HEK293 (cell line): ENCODE measurements around the gene HOXA4.
A peak's percentile ranks its signal among the peaks of the same experiment; 100 is the strongest.

Experiments
- CTCF ChIA-PET: fragments of 350-600 bp; formaldehyde crosslinking; extraction: SDS; loops from one replicate; lab custom pipeline; 2021; ENCODE audit warnings: antibody characterized with exemption; lab: Yijun Ruan, JAX
- POLR2A ChIA-PET: fragments of 300-600 bp; formaldehyde crosslinking; extraction: SDS; loops from one replicate; lab custom pipeline; 2020; ENCODE audit warnings: antibody characterized with exemption, inconsistent platforms; lab: Yijun Ruan, JAX
- H3K27ac ChIP-seq: fragments of 200-500 bp; sonication (Bioruptor generic); 2 replicates; pipeline ENCODE4 v1.5.1; 2014; ENCODE audit warnings: low read depth, low read length, control low read depth, inconsistent platforms; ENCODE audit errors: extremely low read depth
- H3K36me3 ChIP-seq, 2 experiments: fragments of 200-500 bp in 1 of 2; sonication (Bioruptor generic) in 1 of 2; 1 replicate in 1 of 2; 2 replicates in 1 of 2; pipeline ENCODE4 v1.5.1; 2014 to 2017; ENCODE audit warnings: inconsistent platforms in 2 of 2, low read length in 2 of 2; ENCODE audit not compliant: control insufficient read depth in 2 of 2, insufficient read depth in 1 of 2
- H3K4me1 ChIP-seq: fragments of 200-500 bp; sonication (Bioruptor generic); 2 replicates; pipeline ENCODE4 v1.5.1; 2014; ENCODE audit warnings: mild to moderate bottlenecking, low read length, inconsistent platforms; ENCODE audit not compliant: control insufficient read depth, insufficient read depth
- H3K4me3 ChIP-seq: 2 replicates; pipeline ENCODE4 v1.5.1; 2011; ENCODE audit warnings: low read depth, mild to moderate bottlenecking, control low read depth, low read length, moderate library complexity
- H3K9me3 ChIP-seq: fragments of 200-500 bp; sonication (Bioruptor generic); 2 replicates; pipeline ENCODE4 v1.5.1; 2014; ENCODE audit warnings: low read depth, low read length, inconsistent platforms; ENCODE audit not compliant: control insufficient read depth, insufficient read depth
- BCL11A ChIP-seq: fragments of 450-650 bp; formaldehyde crosslinking; IDR thresholded peaks from 2 replicates; pipeline ENCODE4 v1.5.1; 2016; ENCODE audit warnings: low read depth, missing biosample characterization, missing genetic modification characterization
- FEZF1 ChIP-seq: fragments of 450-650 bp; formaldehyde crosslinking; IDR thresholded peaks from 2 replicates; pipeline ENCODE4 v1.5.1; 2016; ENCODE audit warnings: missing biosample characterization, missing genetic modification characterization
- GLIS1 ChIP-seq: fragments of 450-650 bp; formaldehyde crosslinking; IDR thresholded peaks from 2 replicates; pipeline ENCODE4 v1.5.1; 2016; ENCODE audit warnings: missing biosample characterization, missing genetic modification characterization
- PRDM1 ChIP-seq: fragments of 450-650 bp; formaldehyde crosslinking; IDR thresholded peaks from 2 replicates; pipeline ENCODE4; 2016; ENCODE audit warnings: missing biosample characterization, missing genetic modification characterization
- ZNF133 ChIP-seq: fragments of 450-650 bp; formaldehyde crosslinking; IDR thresholded peaks from 2 replicates; pipeline ENCODE4 v1.5.1; 2016; ENCODE audit warnings: missing biosample characterization, missing genetic modification characterization
- ZNF140 ChIP-seq: fragments of 450-650 bp; formaldehyde crosslinking; IDR thresholded peaks from 2 replicates; pipeline ENCODE4 v1.5.1; 2016; ENCODE audit warnings: missing biosample characterization, missing genetic modification characterization
- ZNF239 ChIP-seq: fragments of 450-650 bp; formaldehyde crosslinking; IDR thresholded peaks from 2 replicates; pipeline ENCODE4 v1.5.1; 2016; ENCODE audit warnings: missing biosample characterization, missing genetic modification characterization
- ZNF335 ChIP-seq: fragments of 450-650 bp; formaldehyde crosslinking; conservative IDR thresholded peaks from 2 replicates; pipeline ENCODE4 v1.5.1; 2016; ENCODE audit warnings: missing biosample characterization, missing genetic modification characterization
- ZNF366 ChIP-seq: fragments of 450-650 bp; formaldehyde crosslinking; conservative IDR thresholded peaks from 2 replicates; pipeline ENCODE4 v1.5.1; 2016; ENCODE audit warnings: missing biosample characterization, missing genetic modification characterization
- ZNF391 ChIP-seq: fragments of 450-650 bp; formaldehyde crosslinking; IDR thresholded peaks from 2 replicates; pipeline ENCODE4 v1.5.1; 2016; ENCODE audit warnings: low read depth, missing biosample characterization, missing genetic modification characterization, borderline replicate concordance
- ZNF513 ChIP-seq: fragments of 450-650 bp; IDR thresholded peaks from 2 replicates; pipeline ENCODE4 v1.5.1; 2018; ENCODE audit warnings: missing biosample characterization, missing genetic modification characterization
- ZNF518A ChIP-seq: fragments of 450-650 bp; formaldehyde crosslinking; conservative IDR thresholded peaks from 2 replicates; pipeline ENCODE4 v1.5.1; 2016; ENCODE audit warnings: low read depth, missing biosample characterization, missing genetic modification characterization
- ZNF596 ChIP-seq: fragments of 450-650 bp; IDR thresholded peaks from 2 replicates; pipeline ENCODE4 v1.5.0; 2018; ENCODE audit warnings: missing biosample characterization, mild to moderate bottlenecking, missing genetic modification characterization, moderate library complexity
- ZNF670 ChIP-seq: fragments of 450-650 bp; formaldehyde crosslinking; IDR thresholded peaks from 2 replicates; pipeline ENCODE4 v1.5.1; 2016; ENCODE audit warnings: missing biosample characterization, missing genetic modification characterization, low read depth
- ZNF776 ChIP-seq: fragments of 450-650 bp; formaldehyde crosslinking; IDR thresholded peaks from 2 replicates; pipeline ENCODE4 v1.5.0; 2017; ENCODE audit warnings: missing biosample characterization, missing genetic modification characterization, borderline replicate concordance

The HOXA4 gene

GRCh38 chr7:27168265-27168947, 37.8 kb upstream of the HOXA4 start (continued):
- TF ChIP-seq ZNF335 = 0 out of 2 replicates have a peak, but pooled peaks have one; percentile 32
- TF ChIP-seq ZNF518A (tag by site-specific recombination) = no peak

- H3K36me3 ChIP-seq = peaks cover 20 to 46% of the 10 kb centered on the region in 2 experiments
- no peaks in the 10 kb centered on the region for H3K9me3 ChIP-seq
- TF ChIP-seq ZNF391 (tag by site-specific recombination) (no peak), ZNF670 (tag by site-specific recombination) (no peak), ZNF518A (tag by site-specific recombination) (no peak), PRDM1 (tag by site-specific recombination) (peak; percentile 81)
- H3K4me3 ChIP-seq = peak overlapping the region; percentile 76
- ChIA-PET CTCF (interaction anchor here (0.6 to 1.6 kb wide), 6 partner anchors 15 to 1312 kb away, joined by 3 to 5 read pairs (median 4); no protein-coding TSS in a partner anchor), POLR2A (interaction anchor here (1.4 to 11.2 kb wide), 8 partner anchors 11 to 1312 kb away, joined by 4 to 237 read pairs (median 18); partner anchors contain the start of genes CBX3, HOXA11, HOXA5 and HOXA7)
- H3K4me1 ChIP-seq = peaks cover 7% of the 10 kb centered on the region; the same call in 1 of the 2 replicates
- peak overlapping the region; percentile 100 for H3K27ac ChIP-seq
Measured at GRCh38 chr7:27167916-27168264, 37.3 kb upstream of the HOXA4 start.

- H3K9me3 ChIP-seq = no peaks in the 10 kb centered on the region
- POLR2A ChIA-PET = interaction anchor here (0.5 to 2.5 kb wide), 11 partner anchors 8 to 1305 kb away, joined by 3 to 21 read pairs (median 6); partner anchors contain the start of genes HOXA11 and HOXA5
- H3K36me3 ChIP-seq = peaks cover 27 to 49% of the 10 kb centered on the region in 2 experiments
- peak overlapping the region; percentile 100 for H3K27ac ChIP-seq
- H3K4me3 ChIP-seq = peak overlapping the region; percentile 76
- peaks cover 7% of the 10 kb centered on the region; the same call in 1 of the 2 replicates for H3K4me1 ChIP-seq
- CTCF ChIA-PET = interaction anchor here (0.6 to 1.6 kb wide), 5 partner anchors 11 to 1311 kb away, joined by 3 to 5 read pairs (median 3); no protein-coding TSS in a partner anchor
- TF ChIP-seq ZNF133 (tag by site-specific recombination) (no peak), ZNF776 (tag by site-specific recombination) (peak; percentile 98), ZNF140 (tag by site-specific recombination) (no peak), FEZF1 (0 out of 2 replicates have a peak, but pooled peaks have one; percentile 17), ZNF513 (tag by site-specific recombination) (peak; percentile 63), ZNF366 (tag by site-specific recombination) (peak; percentile 51; the same call in 1 of the 2 replicates), GLIS1 (0 out of 2 replicates have a peak, but pooled peaks have one; percentile 12), ZNF596 (tag by site-specific recombination) (peak; percentile 52), BCL11A (tag by site-specific recombination) (peak; percentile 33; the same call in 1 of the 2 replicates), ZNF239 (no peak)
Measured at GRCh38 chr7:27166531-27167505, 36.3 kb upstream of the HOXA4 start.
